Stimulated activated memory B cell treated with anti-CD40 and anti-IgM and Interleukin-4, amounts not matched to agents 10 μg/mL and 1 μg/mL and 100 μg/mL, for 72 hours (primary cell): Measurements from ENCODE around the gene PIP5K1A.

ENCODE experiments used
- ATAC-seq: fragments of 150-1000 bp; cut with Tn5 transposase; 2 replicates; pipeline ENCODE4 v1.10.0; 2021
- H3K27ac Mint-ChIP-seq: one replicate; pipeline ENCODE4 v1.8.0; 2022; ENCODE audit warnings: mild to moderate bottlenecking, mixed read lengths
- H3K27me3 Mint-ChIP-seq: one replicate; pipeline ENCODE4 v1.8.0; 2022; ENCODE audit warnings: mixed read lengths
- H3K36me3 Mint-ChIP-seq: one replicate; pipeline ENCODE4 v1.8.0; 2022; ENCODE audit warnings: mixed read lengths
- H3K4me1 Mint-ChIP-seq: one replicate; pipeline ENCODE4 v1.8.0; 2022; ENCODE audit warnings: mixed read lengths
- H3K4me3 Mint-ChIP-seq: one replicate; pipeline ENCODE4 v1.8.0; 2022; ENCODE audit warnings: mild to moderate bottlenecking, moderate library complexity, mixed read lengths
- H3K9me3 Mint-ChIP-seq: one replicate; pipeline ENCODE4 v1.8.0; 2022; ENCODE audit warnings: mixed read lengths

Gene PIP5K1A

GRCh38 chr1:151198254-151199127 is at the start of gene PIP5K1A:
PIP5K1A (plus strand) TSS chr1:151198552; CDS start chr1:151198997, 445 bp downstream.
- no peaks in the 10 kb centered on the region for H3K9me3 Mint-ChIP-seq
- peak within 1 kb of the TSS; percentile 99 for H3K27ac Mint-ChIP-seq
- no peaks in the 10 kb centered on the region for H3K27me3 Mint-ChIP-seq
- ATAC-seq = peak; percentile 97
- peak within 1 kb of the TSS; percentile 99 for H3K4me3 Mint-ChIP-seq
- peaks cover 19% of the 10 kb centered on the region for H3K36me3 Mint-ChIP-seq
- H3K4me1 Mint-ChIP-seq = peaks cover 42% of the 10 kb centered on the region

GRCh38 chr1:151156515-151156819 is 41.9 kb upstream of the PIP5K1A start, which contains the start of gene TNFAIP8L2:
TNFAIP8L2 (plus strand) TSS chr1:151156649; CDS start chr1:151158698, 2,049 bp downstream.
- no peaks in the 10 kb centered on the region for H3K27me3 Mint-ChIP-seq
- H3K9me3 Mint-ChIP-seq = no peaks in the 10 kb centered on the region
- ATAC-seq = peak; percentile 94
- peaks cover 38% of the 10 kb centered on the region for H3K4me1 Mint-ChIP-seq
- H3K4me3 Mint-ChIP-seq = peak within 1 kb of the TSS; percentile 95
- peaks cover 30% of the 10 kb centered on the region for H3K36me3 Mint-ChIP-seq
- H3K27ac Mint-ChIP-seq = peak within 1 kb of the TSS; percentile 85

DNA sequence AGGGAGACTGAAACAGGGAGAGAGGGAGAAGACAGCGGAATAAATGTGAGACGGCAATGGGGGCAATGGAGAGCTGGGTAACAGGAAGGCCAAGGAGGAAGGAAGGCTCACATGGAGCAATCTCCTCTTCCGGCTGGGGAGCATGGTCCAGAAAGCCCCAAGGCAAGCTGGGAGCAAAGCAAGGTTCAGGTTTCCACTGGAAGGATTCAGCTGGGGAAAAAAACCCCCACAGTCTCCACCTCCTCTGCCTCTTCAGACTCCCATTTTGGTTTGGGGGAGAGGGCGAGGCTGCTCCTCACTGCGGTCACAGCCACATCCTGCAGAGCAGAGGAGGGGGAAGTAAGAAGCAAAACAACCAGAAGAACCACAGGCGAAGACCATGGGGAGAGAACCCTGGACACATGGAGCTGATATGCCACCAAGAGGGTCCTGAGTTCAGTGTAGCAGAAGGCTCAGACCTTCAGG is 41.3 kb upstream of the PIP5K1A start:
- Mint-ChIP-seq H3K27me3 (no peaks in the 10 kb centered on the region), H3K4me3 (peak overlapping the region; percentile 95), H3K9me3 (no peaks in the 10 kb centered on the region), H3K36me3 (peaks cover 30% of the 10 kb centered on the region), H3K4me1 (peaks cover 38% of the 10 kb centered on the region), H3K27ac (peak overlapping the region; percentile 85)
- ATAC-seq = peak; percentile 67

DNA sequence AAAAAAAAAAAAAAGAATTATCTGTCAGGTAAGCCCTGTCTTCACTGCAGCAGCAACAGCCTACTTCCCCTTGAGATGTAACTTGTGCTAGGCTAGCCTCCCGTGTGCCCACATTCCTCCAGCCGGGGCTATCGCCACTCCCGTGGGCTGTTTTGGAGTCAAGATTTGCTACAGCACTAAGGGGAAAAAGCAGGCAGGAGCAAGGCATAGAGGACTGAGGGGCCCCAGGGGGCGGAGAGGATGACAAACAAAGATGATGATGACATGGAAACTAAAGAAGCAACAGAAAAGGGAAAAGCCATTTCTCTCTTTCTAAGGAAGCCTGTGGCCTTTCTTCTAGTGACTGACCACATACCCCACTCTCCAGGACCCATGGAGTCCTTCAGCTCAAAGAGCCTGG is 40.0 kb upstream of the PIP5K1A start:
- no peaks in the 10 kb centered on the region for H3K27me3 Mint-ChIP-seq
- H3K9me3 Mint-ChIP-seq = no peaks in the 10 kb centered on the region
- no peak for ATAC-seq
- peaks cover 45% of the 10 kb centered on the region for H3K4me1 Mint-ChIP-seq
- peak overlapping the region; percentile 95 for H3K4me3 Mint-ChIP-seq
- peak overlapping the region; percentile 85 for H3K27ac Mint-ChIP-seq
- peaks cover 30% of the 10 kb centered on the region for H3K36me3 Mint-ChIP-seq

DNA sequence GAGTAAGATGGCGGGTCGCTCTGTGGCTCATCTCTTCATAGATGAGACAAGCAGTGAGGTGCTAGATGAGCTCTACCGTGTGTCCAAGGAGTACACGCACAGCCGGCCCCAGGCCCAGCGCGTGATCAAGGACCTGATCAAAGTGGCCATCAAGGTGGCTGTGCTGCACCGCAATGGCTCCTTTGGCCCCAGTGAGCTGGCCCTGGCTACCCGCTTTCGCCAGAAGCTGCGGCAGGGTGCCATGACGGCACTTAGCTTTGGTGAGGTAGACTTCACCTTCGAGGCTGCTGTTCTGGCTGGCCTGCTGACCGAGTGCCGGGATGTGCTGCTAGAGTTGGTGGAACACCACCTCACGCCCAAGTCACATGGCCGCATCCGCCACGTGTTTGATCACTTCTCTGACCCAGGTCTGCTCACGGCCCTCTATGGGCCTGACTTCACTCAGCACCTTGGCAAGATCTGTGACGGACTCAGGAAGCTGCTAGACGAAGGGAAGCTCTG is 39.6 kb upstream of the PIP5K1A start:
- Mint-ChIP-seq H3K4me1 (peaks cover 45% of the 10 kb centered on the region), H3K27ac (peak overlapping the region; percentile 85), H3K27me3 (no peaks in the 10 kb centered on the region), H3K4me3 (no peak overlapping the region), H3K9me3 (no peaks in the 10 kb centered on the region), H3K36me3 (peaks cover 30% of the 10 kb centered on the region)
- no peak for ATAC-seq

- no peaks in the 10 kb centered on the region for H3K27me3 Mint-ChIP-seq
- H3K36me3 Mint-ChIP-seq = peaks cover 30% of the 10 kb centered on the region
- H3K9me3 Mint-ChIP-seq = no peaks in the 10 kb centered on the region
- H3K4me3 Mint-ChIP-seq = peak overlapping the region; percentile 48
- peaks cover 48% of the 10 kb centered on the region for H3K4me1 Mint-ChIP-seq
- no peak for ATAC-seq
- H3K27ac Mint-ChIP-seq = peak overlapping the region; percentile 85
Measured at GRCh38 chr1:151159373-151159772, 39.0 kb upstream of the PIP5K1A start.

- H3K9me3 Mint-ChIP-seq = no peaks in the 10 kb centered on the region
- H3K27me3 Mint-ChIP-seq = no peaks in the 10 kb centered on the region
- peaks cover 7% of the 10 kb centered on the region for H3K36me3 Mint-ChIP-seq
- H3K4me3 Mint-ChIP-seq = peak overlapping the region; percentile 73
- H3K27ac Mint-ChIP-seq = peak overlapping the region; percentile 79
- ATAC-seq = no peak
- peaks cover 35% of the 10 kb centered on the region for H3K4me1 Mint-ChIP-seq
Measured at GRCh38 chr1:151164732-151165280, 33.5 kb upstream of the PIP5K1A start.

DNA sequence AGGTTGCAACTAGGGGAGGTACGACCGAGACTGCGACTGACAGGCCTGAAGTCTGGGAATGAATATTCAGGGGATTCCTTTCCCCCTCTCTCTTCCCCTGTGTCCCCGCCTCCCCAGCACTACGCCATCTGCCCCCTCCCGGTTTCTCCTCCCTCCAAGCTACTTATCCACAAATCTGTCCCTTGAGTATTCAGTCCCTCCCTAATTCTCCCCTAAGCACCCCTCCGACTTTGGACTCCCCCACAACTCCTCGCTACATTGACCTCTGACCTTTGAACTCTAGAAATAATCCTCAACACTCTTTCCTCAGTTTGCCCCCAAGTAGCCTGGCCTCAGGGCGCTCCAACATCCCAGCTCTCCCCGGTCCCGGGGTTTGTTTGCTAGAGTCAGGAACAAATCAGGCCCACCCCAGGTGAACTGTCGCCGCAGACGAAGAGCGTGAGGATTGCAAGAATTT is 33.0 kb upstream of the PIP5K1A start:
- ATAC-seq = no peak
- H3K4me3 Mint-ChIP-seq = peak overlapping the region; percentile 73
- no peaks in the 10 kb centered on the region for H3K27me3 Mint-ChIP-seq
- H3K4me1 Mint-ChIP-seq = peaks cover 34% of the 10 kb centered on the region
- H3K9me3 Mint-ChIP-seq = no peaks in the 10 kb centered on the region
- peaks cover 5% of the 10 kb centered on the region for H3K36me3 Mint-ChIP-seq
- H3K27ac Mint-ChIP-seq = peak overlapping the region; percentile 79

- Mint-ChIP-seq H3K36me3 (peaks cover 1% of the 10 kb centered on the region), H3K4me1 (peaks cover 34% of the 10 kb centered on the region), H3K4me3 (peak within 1 kb of the TSS; percentile 73), H3K27ac (peak within 1 kb of the TSS; percentile 79), H3K27me3 (no peaks in the 10 kb centered on the region), H3K9me3 (no peaks in the 10 kb centered on the region)
- ATAC-seq = peak; percentile 97
Measured at GRCh38 chr1:151165738-151166504, 32.4 kb upstream of the PIP5K1A start, which contains the start of the genes LYSMD1 and SCNM1. LYSMD1 (minus strand) TSS chr1:151165902; CDS start chr1:151165258, 644 bp downstream. SCNM1 (plus strand) TSS chr1:151166144; CDS start chr1:151166153, 9 bp downstream.

DNA sequence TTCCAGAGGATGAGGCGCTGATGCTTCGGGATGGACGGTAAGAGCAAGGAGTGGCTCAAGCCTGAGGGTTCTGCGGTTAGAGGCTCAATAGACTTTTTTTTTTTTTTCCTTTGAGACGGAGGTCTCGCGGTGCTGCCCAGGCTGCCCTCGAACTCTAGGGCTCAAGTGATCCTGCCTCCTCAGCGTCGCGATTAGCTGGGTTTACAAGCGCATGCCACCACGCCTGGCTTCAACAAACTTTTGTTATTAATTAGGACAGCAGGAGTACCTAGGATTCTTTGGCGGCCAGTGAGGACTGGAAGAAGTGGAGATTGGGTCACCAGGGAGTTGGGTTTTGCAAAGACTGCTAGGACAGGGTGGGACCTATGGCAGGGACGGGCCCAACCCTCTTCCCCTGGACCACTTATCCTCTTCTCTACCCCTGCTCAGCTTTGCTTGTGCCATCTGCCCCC is 31.8 kb upstream of the PIP5K1A start:
- peak overlapping the region; percentile 73 for H3K4me3 Mint-ChIP-seq
- no peaks in the 10 kb centered on the region for H3K36me3 Mint-ChIP-seq
- no peaks in the 10 kb centered on the region for H3K9me3 Mint-ChIP-seq
- H3K27me3 Mint-ChIP-seq = no peaks in the 10 kb centered on the region
- H3K27ac Mint-ChIP-seq = peak overlapping the region; percentile 79
- H3K4me1 Mint-ChIP-seq = peaks cover 34% of the 10 kb centered on the region
- peak; percentile 24 for ATAC-seq

- H3K4me3 Mint-ChIP-seq = peak overlapping the region; percentile 73
- H3K27ac Mint-ChIP-seq = peak overlapping the region; percentile 79
- no peaks in the 10 kb centered on the region for H3K36me3 Mint-ChIP-seq
- no peaks in the 10 kb centered on the region for H3K27me3 Mint-ChIP-seq
- H3K4me1 Mint-ChIP-seq = peaks cover 34% of the 10 kb centered on the region
- H3K9me3 Mint-ChIP-seq = no peaks in the 10 kb centered on the region
- no peak for ATAC-seq
Measured at GRCh38 chr1:151167116-151167515, 31.2 kb upstream of the PIP5K1A start.

DNA sequence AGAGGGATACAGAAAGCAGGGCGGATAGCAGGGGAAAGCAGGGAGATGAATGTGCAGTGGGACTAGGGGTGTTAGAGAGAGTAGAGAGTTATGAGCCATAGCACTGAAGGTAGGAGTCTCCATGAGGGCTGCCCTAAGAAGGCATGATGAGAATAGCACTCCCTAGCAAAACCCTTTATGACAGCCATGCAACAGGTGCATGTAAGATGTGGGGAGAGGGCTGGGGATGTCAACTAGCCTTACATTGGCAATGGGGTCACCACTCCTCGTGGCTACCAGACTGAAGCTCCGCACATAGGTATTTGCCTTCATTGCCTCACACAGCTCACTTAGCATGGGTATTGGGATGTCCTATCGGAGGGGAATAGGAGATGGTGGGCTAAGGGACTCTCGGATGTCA is 27.2 kb upstream of the PIP5K1A start:
- no peaks in the 10 kb centered on the region for H3K9me3 Mint-ChIP-seq
- no peak for ATAC-seq
- H3K36me3 Mint-ChIP-seq = peaks cover 26% of the 10 kb centered on the region
- H3K27me3 Mint-ChIP-seq = no peaks in the 10 kb centered on the region
- peaks cover 14% of the 10 kb centered on the region for H3K4me1 Mint-ChIP-seq
- no peak overlapping the region for H3K4me3 Mint-ChIP-seq
- H3K27ac Mint-ChIP-seq = no peak overlapping the region

DNA sequence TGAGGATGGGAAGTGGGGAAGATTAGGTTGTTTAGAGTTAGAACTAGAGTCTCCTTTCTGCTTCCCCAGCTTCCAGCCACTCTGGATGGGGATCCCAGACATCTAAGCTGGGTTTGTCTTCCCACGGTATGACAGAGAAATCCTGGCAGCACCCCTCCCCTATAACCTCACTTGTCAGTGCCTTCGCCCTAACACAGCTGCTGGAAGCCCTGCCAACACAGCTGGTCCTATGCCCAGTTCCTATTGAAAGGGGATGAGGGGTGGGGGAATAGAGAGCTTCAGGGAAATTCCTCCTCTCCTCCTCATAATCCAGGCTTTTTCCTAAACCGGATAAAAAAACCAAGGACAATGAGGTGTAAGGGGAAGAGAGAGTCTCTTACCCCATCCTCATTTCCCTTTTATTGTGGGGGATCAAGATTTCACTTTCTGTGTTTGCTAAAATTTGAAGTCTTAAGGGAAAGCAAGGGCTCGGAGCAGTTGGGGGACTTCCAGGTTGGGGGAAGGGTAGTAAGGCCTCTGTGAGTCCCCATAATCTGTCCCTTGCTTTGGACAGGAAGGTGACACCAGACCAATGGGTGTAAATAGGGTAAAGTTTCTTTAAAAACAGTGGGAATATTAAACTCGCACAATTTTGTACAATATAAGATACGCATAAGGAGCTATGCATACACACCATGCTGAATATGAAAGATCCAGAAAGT is 23.2 kb upstream of the PIP5K1A start:
- peak overlapping the region; percentile 24 for H3K27ac Mint-ChIP-seq
- peaks cover 7% of the 10 kb centered on the region for H3K4me1 Mint-ChIP-seq
- H3K9me3 Mint-ChIP-seq = no peaks in the 10 kb centered on the region
- no peak overlapping the region for H3K4me3 Mint-ChIP-seq
- no peaks in the 10 kb centered on the region for H3K27me3 Mint-ChIP-seq
- peaks cover 50% of the 10 kb centered on the region for H3K36me3 Mint-ChIP-seq
- ATAC-seq = no peak

GRCh38 chr1:151175863-151176262 is 22.5 kb upstream of the PIP5K1A start, which contains the start of gene TMOD4:
TMOD4 (minus strand) TSS chr1:151175981; CDS start chr1:151174875, 1,106 bp downstream.
- Mint-ChIP-seq H3K4me3 (no peak within 1 kb of the TSS), H3K27ac (peak within 1 kb of the TSS; percentile 24), H3K36me3 (peaks cover 57% of the 10 kb centered on the region), H3K27me3 (no peaks in the 10 kb centered on the region), H3K9me3 (no peaks in the 10 kb centered on the region), H3K4me1 (peaks cover 7% of the 10 kb centered on the region)
- peak; percentile 64 for ATAC-seq
